Endothelial cell of umbilical vein (primary cell): ENCODE measurements around the gene MICA. TPM values are rescaled to one million over a fixed set of nuclear protein-coding genes. Genes with fewer than 3 reads are reported as not detected.

ENCODE experiments used
- BruUV-seq: library from RNA; stranded (reverse); fragments of 400-500 nt; replicated peaks from 2 replicates; lab custom pipeline; 2021; lab: Mats Ljungman, UMichigan
- CTCF ChIA-PET: fragments of 300-600, 350-600 bp; sonication (Branson Sonifier 250); formaldehyde crosslinking; loops from one replicate; lab custom pipeline; 2021; ENCODE audit warnings: antibody characterized with exemption, inconsistent platforms; lab: Charles Lee
- POLR2A ChIA-PET: fragments of 300-600, 350-600 bp; sonication (Branson Sonifier 250); formaldehyde crosslinking; loops from one replicate; lab custom pipeline; 2021; ENCODE audit warnings: antibody characterized with exemption, inconsistent platforms; lab: Charles Lee
- DNase-seq: peaks from one replicate; pipeline ENCODE4 v3.0.0-alpha.2; 2011; ENCODE audit warnings: low read depth, low spot score
- FAIRE-seq: peaks from 2 replicates; lab custom pipeline; 2011; peaks lifted over from hg19 to GRCh38; lab: Jason Lieb, UNC
- H2AFZ ChIP-seq: 2 replicates; pipeline ENCODE4 v1.6.0; 2012; ENCODE audit warnings: low read depth, low read length, control low read depth, inconsistent platforms
- H3K27ac ChIP-seq: 2 replicates; pipeline ENCODE4 v1.5.1; 2011; ENCODE audit warnings: low read depth, mild to moderate bottlenecking, control low read depth, low read length, moderate library complexity; ENCODE audit not compliant: insufficient read depth
- H3K27me3 ChIP-seq, 2 experiments: 2 replicates each; pipeline versions ENCODE4 v1.6.0 to v1.6.1; 2011; ENCODE audit warnings: low read length in 2 of 2, mixed read lengths in 1 of 2; ENCODE audit not compliant: control insufficient read depth in 2 of 2, insufficient read depth in 2 of 2
- H3K36me3 ChIP-seq, 2 experiments: 2 replicates in 1 of 2; 3 replicates in 1 of 2; pipeline ENCODE4 v1.5.1; 2011; ENCODE audit warnings: low read length in 2 of 2, mild to moderate bottlenecking in 1 of 2, moderate library complexity in 1 of 2; ENCODE audit not compliant: control insufficient read depth in 2 of 2, insufficient read depth in 2 of 2; ENCODE audit errors: extremely low read depth in 1 of 2
- H3K4me1 ChIP-seq: 3 replicates; pipeline ENCODE4 v1.5.1; 2011; ENCODE audit warnings: mild to moderate bottlenecking, low read length; ENCODE audit not compliant: control insufficient read depth, insufficient read depth; ENCODE audit errors: extremely low read depth
- H3K4me2 ChIP-seq: 2 replicates; pipeline ENCODE4 v1.6.1; 2011; ENCODE audit warnings: low read length, control low read depth, mixed read lengths; ENCODE audit not compliant: insufficient read depth
- H3K4me3 ChIP-seq, 3 experiments: fragments of 200-600 bp in 1 of 3; sonication (generic), shearing (Covaris generic) in 1 of 3; replicated peaks in 1 of 3; 2 replicates each; pipeline ENCODE4 v1.5.1; 2011 to 2016; ENCODE audit warnings: control low read depth in 3 of 3, low read length in 3 of 3, mild to moderate bottlenecking in 2 of 3, inconsistent platforms in 1 of 3, low read depth in 1 of 3, moderate library complexity in 1 of 3; ENCODE audit not compliant: insufficient read depth in 1 of 3
- H3K79me2 ChIP-seq: 2 replicates; pipeline ENCODE4 v1.6.0; 2012; ENCODE audit warnings: low read length, inconsistent platforms; ENCODE audit not compliant: control insufficient read depth, insufficient read depth
- H3K9ac ChIP-seq: replicated peaks from 2 replicates; pipeline ENCODE3; 2011; ENCODE audit warnings: low read length, control low read depth; ENCODE audit not compliant: insufficient read depth; ENCODE audit errors: extremely low read depth
- H3K9me1 ChIP-seq: replicated peaks from 3 replicates; pipeline ENCODE4 v1.6.0; 2011; ENCODE audit warnings: mild to moderate bottlenecking, low read length; ENCODE audit not compliant: control insufficient read depth, insufficient read depth; ENCODE audit errors: extremely low read depth
- H3K9me3 ChIP-seq: replicated peaks from 2 replicates; pipeline ENCODE4 v1.5.1; 2012; ENCODE audit warnings: low read length, inconsistent platforms; ENCODE audit not compliant: control insufficient read depth, insufficient read depth
- H4K20me1 ChIP-seq: replicated peaks from 2 replicates; pipeline ENCODE3; 2011; ENCODE audit warnings: mild to moderate bottlenecking, low read length; ENCODE audit not compliant: control insufficient read depth, insufficient read depth; ENCODE audit errors: extremely low read depth
- EZH2 ChIP-seq: IDR thresholded peaks from 2 replicates; pipeline ENCODE4 v1.6.1; 2012; ENCODE audit warnings: borderline replicate concordance, low read depth, mild to moderate bottlenecking, moderate library complexity, low read length, inconsistent platforms; ENCODE audit not compliant: severe bottlenecking
- FOS ChIP-seq: IDR thresholded peaks from 2 replicates; pipeline ENCODE4 v1.6.1; 2011; ENCODE audit warnings: mild to moderate bottlenecking, low read length, moderate library complexity, borderline replicate concordance; ENCODE audit not compliant: insufficient read depth
- GATA2 ChIP-seq: IDR thresholded peaks from 2 replicates; pipeline ENCODE4 v1.7.0; 2011; ENCODE audit warnings: low read depth, mild to moderate bottlenecking, moderate library complexity, mixed read lengths, low read length; ENCODE audit not compliant: insufficient read length, insufficient read depth
- JUN ChIP-seq: IDR thresholded peaks from 2 replicates; pipeline ENCODE4 v1.6.1; 2011; ENCODE audit warnings: borderline replicate concordance, low read depth; ENCODE audit not compliant: insufficient read length, insufficient read depth
- MYC ChIP-seq: IDR thresholded peaks from one replicate; pipeline ENCODE4 v1.6.1; 2011; ENCODE audit warnings: mild to moderate bottlenecking, low read depth, low read length
- POLR2A ChIP-seq: IDR thresholded peaks from 2 replicates; pipeline ENCODE4 v1.6.1; 2012; ENCODE audit warnings: low read depth, mild to moderate bottlenecking, control low read depth, low read length
- POLR2AphosphoS5 ChIP-seq: IDR thresholded peaks from 2 replicates; pipeline ENCODE4 v1.6.1; 2012; ENCODE audit warnings: low read depth, mild to moderate bottlenecking, control low read depth, low read length, moderate library complexity; ENCODE audit not compliant: insufficient read depth
- dilution Hi-C: fragments of 300-500 bp; cut with MboI; formaldehyde crosslinking; loops from one replicate; pipeline ENCODE4 v1.15.0; 2019; ENCODE audit warnings: low sequenced_read_pairs; ENCODE audit not compliant: extremely low pct_ligation_motif_present
- intact Hi-C: fragments of 100-400 bp; cut with micrococcal nuclease; formaldehyde crosslinking; loops from one replicate; pipeline ENCODE4 v1.10.0; 2022
- polyA plus RNA-seq, 4 experiments: library from polyadenylated mRNA; depleted of rRNA in 3 of 4; stranded (reverse) in 3 of 4; unstranded in 1 of 4; fragments of >200 nt; gene quantifications; 2 replicates each; pipeline versions ENCODE4 v1.2.1 to v1.2.3, GENCODE V29; 2011 to 2012; ENCODE audit warnings: missing spikeins in 1 of 4
- total RNA-seq: library from RNA; stranded (reverse); gene quantifications from 2 replicates; pipeline ENCODE4 v1.2.3, GENCODE V29; 2021
- TF ChIP-seq, protein P1 (sequence below): IDR thresholded peaks from 2 replicates; pipeline ENCODE4 v1.6.1; 2011; ENCODE audit not compliant: insufficient read depth, insufficient read length
- TF ChIP-seq, protein P2 (sequence below), 2 donors: IDR thresholded peaks; 1 replicate in 1 of 2; 2 replicates in 1 of 2; pipeline ENCODE4 v1.5.1; 2011; ENCODE audit warnings: low read length in 2 of 2, mild to moderate bottlenecking in 2 of 2, moderate library complexity in 2 of 2, control low read depth in 1 of 2, inconsistent platforms in 1 of 2, low read depth in 1 of 2; ENCODE audit not compliant: insufficient read depth in 1 of 2; ENCODE audit errors: extremely low read depth in 1 of 2

The MICA gene
- total and polyA plus RNA-seq, 2 donors (not counting 3 experiments of a cell fraction or from before 2014, with no cell fraction given), result 42.5 to 99.3 TPM

DNA sequence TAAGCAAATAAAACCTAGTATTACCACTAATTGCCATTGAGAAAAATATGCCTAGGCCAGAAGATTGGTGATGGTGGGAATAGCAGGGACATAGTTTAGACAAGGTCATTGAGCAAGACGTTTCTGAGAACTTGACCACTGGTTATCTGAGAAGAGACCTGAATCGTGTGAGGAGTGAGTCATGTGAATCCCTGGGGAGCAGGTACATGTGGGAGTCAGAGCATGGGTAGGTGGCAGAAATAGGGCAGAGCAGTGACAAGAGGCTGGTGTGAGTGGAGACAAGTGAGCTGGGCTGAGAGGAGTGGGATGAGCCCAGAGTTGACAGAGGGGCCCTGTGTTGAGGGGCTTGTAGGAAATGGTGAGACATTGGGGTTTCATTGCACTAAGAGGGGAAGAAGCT lies 16.4 kb downstream of the MICA start:
- no peak overlapping the region for H3K27ac ChIP-seq
- POLR2A ChIA-PET, result no interaction called here
- H3K79me2 ChIP-seq, result no peaks in the 10 kb centered on the region
- H4K20me1 ChIP-seq, result no peaks in the 10 kb centered on the region
- FAIRE-seq, result no peak
- H3K9ac ChIP-seq, result no peak overlapping the region
- no peak for DNase-seq
- dilution Hi-C loops (no loop called here), intact Hi-C loops (no loop called here)
- H3K9me1 ChIP-seq, result no peaks in the 10 kb centered on the region
- no peak overlapping the region for H3K4me3 ChIP-seq
- H3K27me3 ChIP-seq, result peaks cover 1 to 15% of the 10 kb centered on the region in 2 experiments
- TF ChIP-seq GATA2, result no peak
- no peak for TF ChIP-seq FOS
- no peak for TF ChIP-seq JUN
- no peak for TF ChIP-seq MYC
- TF ChIP-seq POLR2A, result no peak
- CTCF ChIA-PET, result no interaction called here
- H3K36me3 ChIP-seq, result peaks cover 5 to 6% of the 10 kb centered on the region in 2 experiments
- no peak overlapping the region for H2AFZ ChIP-seq
- no peak overlapping the region for H3K4me2 ChIP-seq
- no TSS peak for BruUV-seq
- peaks cover 5% of the 10 kb centered on the region for H3K4me1 ChIP-seq
- H3K9me3 ChIP-seq, result no peaks in the 10 kb centered on the region

DNA sequence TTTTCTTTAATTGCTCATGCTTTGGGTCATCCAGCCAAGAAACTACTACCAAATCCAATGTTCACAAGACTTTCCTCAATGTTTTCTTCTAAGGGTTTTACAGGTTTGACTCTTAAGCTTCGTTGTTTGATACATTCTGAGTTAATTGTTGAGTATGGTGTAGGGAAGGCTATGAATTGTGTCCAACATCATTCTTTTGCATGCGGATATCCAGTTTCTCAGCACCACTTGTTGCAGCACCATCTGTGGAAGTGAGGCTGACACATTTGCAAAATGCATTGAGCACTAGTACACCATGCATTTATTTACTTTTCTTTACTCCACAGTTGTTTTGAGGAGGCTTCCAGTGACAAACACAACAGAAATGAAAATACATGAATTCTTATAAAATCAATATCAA lies 17.2 kb downstream of the MICA start:
- CTCF ChIA-PET, result interaction anchor here (1.2 kb wide), 1 partner anchor 29 kb away, joined by 3 read pairs; no protein-coding TSS in a partner anchor
- Histone ChIP-seq H4K20me1 (no peaks in the 10 kb centered on the region), H3K9me3 (no peaks in the 10 kb centered on the region), H3K9me1 (no peaks in the 10 kb centered on the region), H3K27ac (no peak overlapping the region), H3K79me2 (no peaks in the 10 kb centered on the region), H3K4me2 (no peak overlapping the region), H3K4me1 (peaks cover 5% of the 10 kb centered on the region), H3K36me3 (peaks cover 4 to 5% of the 10 kb centered on the region in 2 experiments), H3K27me3 (peaks cover 1 to 15% of the 10 kb centered on the region in 2 experiments), H3K4me3 (no peak overlapping the region), H3K9ac (no peak overlapping the region), H2AFZ (no peak overlapping the region)
- POLR2A ChIA-PET, result no interaction called here
- BruUV-seq, result no TSS peak
- DNase-seq (no peak), FAIRE-seq (no peak)
- intact Hi-C loops (no loop called here), dilution Hi-C loops (no loop called here)
- TF ChIP-seq POLR2A, result no peak
- TF ChIP-seq GATA2, result no peak
- TF ChIP-seq, protein P1, sequence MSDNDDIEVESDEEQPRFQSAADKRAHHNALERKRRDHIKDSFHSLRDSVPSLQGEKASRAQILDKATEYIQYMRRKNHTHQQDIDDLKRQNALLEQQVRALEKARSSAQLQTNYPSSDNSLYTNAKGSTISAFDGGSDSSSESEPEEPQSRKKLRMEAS, result no peak
- TF ChIP-seq POLR2AphosphoS5, result no peak
- no peak for TF ChIP-seq EZH2
- TF ChIP-seq JUN, result no peak
- TF ChIP-seq FOS, result no peak
- TF ChIP-seq, protein P2, sequence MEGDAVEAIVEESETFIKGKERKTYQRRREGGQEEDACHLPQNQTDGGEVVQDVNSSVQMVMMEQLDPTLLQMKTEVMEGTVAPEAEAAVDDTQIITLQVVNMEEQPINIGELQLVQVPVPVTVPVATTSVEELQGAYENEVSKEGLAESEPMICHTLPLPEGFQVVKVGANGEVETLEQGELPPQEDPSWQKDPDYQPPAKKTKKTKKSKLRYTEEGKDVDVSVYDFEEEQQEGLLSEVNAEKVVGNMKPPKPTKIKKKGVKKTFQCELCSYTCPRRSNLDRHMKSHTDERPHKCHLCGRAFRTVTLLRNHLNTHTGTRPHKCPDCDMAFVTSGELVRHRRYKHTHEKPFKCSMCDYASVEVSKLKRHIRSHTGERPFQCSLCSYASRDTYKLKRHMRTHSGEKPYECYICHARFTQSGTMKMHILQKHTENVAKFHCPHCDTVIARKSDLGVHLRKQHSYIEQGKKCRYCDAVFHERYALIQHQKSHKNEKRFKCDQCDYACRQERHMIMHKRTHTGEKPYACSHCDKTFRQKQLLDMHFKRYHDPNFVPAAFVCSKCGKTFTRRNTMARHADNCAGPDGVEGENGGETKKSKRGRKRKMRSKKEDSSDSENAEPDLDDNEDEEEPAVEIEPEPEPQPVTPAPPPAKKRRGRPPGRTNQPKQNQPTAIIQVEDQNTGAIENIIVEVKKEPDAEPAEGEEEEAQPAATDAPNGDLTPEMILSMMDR (IDR thresholded peaks at IDR 0.05; ENCODE audit: extremely low read depth in 1 of 2, insufficient read depth in 1 of 2, low read depth in 1 of 2, low read length in 2 of 2), result no peak
- TF ChIP-seq MYC, result no peak
